Lung (tissue), 12 donors: ENCODE measurements around the gene GSDME. TPM values are rescaled to one million over a fixed set of nuclear protein-coding genes. Genes with fewer than 3 reads are reported as not detected.

Experiments used
- ATAC-seq: fragments of 200-7000 bp; cut with Tn5 transposase; one replicate; pipeline ENCODE4 v1.9.1; 2020; ENCODE audit warnings: moderate number of reproducible peaks; ENCODE audit not compliant: insufficient read depth, low FRiP score
- DNase-seq, 3 donors: peaks; one replicate each; pipeline ENCODE4 v3.0.0-alpha.2; 2013 to 2017
- H3K27ac ChIP-seq, 2 donors: one replicate each; pipeline ENCODE4 v1.5.1; 2013; ENCODE audit warnings: mild to moderate bottlenecking in 2 of 2, moderate library complexity in 2 of 2, control low read depth in 1 of 2, inconsistent platforms in 1 of 2, low read depth in 1 of 2, low read length in 1 of 2
- H3K27me3 ChIP-seq, 3 donors: one replicate each; pipeline ENCODE4 v1.5.1; 2013; ENCODE audit warnings: low read length in 2 of 3; ENCODE audit not compliant: control insufficient read depth in 3 of 3, insufficient read depth in 3 of 3
- H3K36me3 ChIP-seq, 4 donors: one replicate each; pipeline ENCODE4 v1.5.1; 2013; ENCODE audit warnings: low read length in 4 of 4, mild to moderate bottlenecking in 1 of 4, moderate library complexity in 1 of 4; ENCODE audit not compliant: control insufficient read depth in 4 of 4, insufficient read depth in 4 of 4
- H3K4me1 ChIP-seq, 5 donors: one replicate each; pipeline ENCODE4 v1.5.1; 2013; ENCODE audit warnings: low read length in 5 of 5, mild to moderate bottlenecking in 2 of 5, moderate library complexity in 1 of 5; ENCODE audit not compliant: control insufficient read depth in 5 of 5, insufficient read depth in 5 of 5
- H3K4me3 ChIP-seq: one replicate; pipeline ENCODE4 v1.5.1; 2013; ENCODE audit warnings: mild to moderate bottlenecking, control low read depth, moderate library complexity
- H3K9ac ChIP-seq, 2 donors: one replicate each; pipeline ENCODE4 v1.5.1; 2013; ENCODE audit warnings: low read length in 2 of 2, control low read depth in 1 of 2; ENCODE audit not compliant: insufficient read depth in 1 of 2
- H3K9me3 ChIP-seq, 4 donors: one replicate each; pipeline ENCODE4 v1.5.1; 2013; ENCODE audit warnings: low read length in 3 of 4, mild to moderate bottlenecking in 1 of 4, moderate library complexity in 1 of 4; ENCODE audit not compliant: control insufficient read depth in 4 of 4, insufficient read depth in 3 of 4
- CTCF ChIP-seq: IDR thresholded peaks from 2 replicates; pipeline ENCODE4 v1.5.1; 2012; ENCODE audit warnings: mild to moderate bottlenecking; ENCODE audit errors: control extremely low read depth, extremely low read depth
- WGBS, 2 donors: extraction: QIAGEN DNeasy Blood & Tissue Kit; methylation state at CpG; one replicate each; pipeline ENCODE4 v1.1.7; 2013; 5-methylcytosine and 5-hydroxymethylcytosine counted together
- polyA plus RNA-seq, 2 donors: library from polyadenylated mRNA; stranded (reverse); fragments of 200-250 nt; gene quantifications; one replicate each; pipeline ENCODE4 v1.2.1, GENCODE V29; 2013
- total RNA-seq, 2 donors: library from RNA; depleted of rRNA in 1 of 2; stranded (reverse); fragments of >200 nt in 1 of 2; gene quantifications; one replicate each; pipeline ENCODE4 v1.2.1, GENCODE V29; 2014 to 2021
- donor health status: control.
- donor health status: control.
- donor health status: Bipolar disorder and iron deficiency.
- donor health status: healthy.
- donor health status: DM: yes; HTN: yes; CAD: no.

The GSDME gene
- total and polyA plus RNA-seq, 4 donors = 3.0 to 16.6 (median 11.4) TPM

- no peak for DNase-seq
- Histone ChIP-seq H3K9me3 (no peaks in the 10 kb centered on the region), H3K9ac (no peak overlapping the region), H3K36me3 (no peaks in the 10 kb centered on the region), H3K27ac (no peak overlapping the region), H3K4me3 (no peak overlapping the region), H3K27me3 (no peaks in the 10 kb centered on the region), H3K4me1 (no peaks in the 10 kb centered on the region)
- WGBS, 2 donors = 76 to 78% methylated on average over 1 of the region's 1 CpG
- no peak for ATAC-seq
- no peak for TF ChIP-seq CTCF
Measured at GRCh38 chr7:24654305-24654704, 103.0 kb downstream of the GSDME start.

- no peak overlapping the region for H3K9ac ChIP-seq
Measured at GRCh38 chr7:24653316-24654085, 103.8 kb downstream of the GSDME start.

GRCh38 chr7:24652251-24652939 is 104.9 kb downstream of the GSDME start:
- Histone ChIP-seq H3K4me1 (no peaks in the 10 kb centered on the region), H3K36me3 (no peaks in the 10 kb centered on the region), H3K27ac (no peak overlapping the region), H3K4me3 (no peak overlapping the region), H3K27me3 (no peaks in the 10 kb centered on the region), H3K9ac (no peak overlapping the region), H3K9me3 (no peaks in the 10 kb centered on the region)
- no peak for ATAC-seq
- no peak for TF ChIP-seq CTCF
- no peak for DNase-seq
- 53 to 66% methylated on average over 5 of the region's 5 CpGs for WGBS, 2 donors

More at GRCh38 chr7:24653316-24654085, 103.8 kb downstream of the GSDME start:
- 29 to 51% methylated on average over 4 of the region's 4 CpGs for WGBS, 2 donors
- DNase-seq (no peak), ATAC-seq (no peak)
- Histone ChIP-seq H3K36me3 (no peaks in the 10 kb centered on the region), H3K4me3 (no peak overlapping the region), H3K9me3 (no peaks in the 10 kb centered on the region), H3K4me1 (no peaks in the 10 kb centered on the region), H3K27ac (no peak overlapping the region), H3K27me3 (no peaks in the 10 kb centered on the region)
- no peak for TF ChIP-seq CTCF

Other genes starting within 250 kb of the GSDME start
- 10 to 100 TPM in 1 of 2 donors, 1 to 10 TPM in 1; 7.6 to 23.0 TPM for gene PALS2, start 184.0 kb downstream of the GSDME start, total RNA-seq
- gene PALS2, start 184.0 kb downstream of the GSDME start, polyA plus RNA-seq = 1 to 10 TPM; 2.4 TPM
- gene OSBPL3, start 222.7 kb upstream of the GSDME start, total RNA-seq = 10 to 100 TPM; 31.5 to 32.0 TPM
- 1 to 10 TPM; 8.6 to 9.3 TPM for gene OSBPL3, start 222.7 kb upstream of the GSDME start, polyA plus RNA-seq